ENCODE data around the gene TMOD4.
"Not testable (repeated sequence)": the region's sequence is repeated elsewhere in the genome, so short reads cannot be mapped to it uniquely, and the experiment has no call there.

TMOD4 gene

DNA sequence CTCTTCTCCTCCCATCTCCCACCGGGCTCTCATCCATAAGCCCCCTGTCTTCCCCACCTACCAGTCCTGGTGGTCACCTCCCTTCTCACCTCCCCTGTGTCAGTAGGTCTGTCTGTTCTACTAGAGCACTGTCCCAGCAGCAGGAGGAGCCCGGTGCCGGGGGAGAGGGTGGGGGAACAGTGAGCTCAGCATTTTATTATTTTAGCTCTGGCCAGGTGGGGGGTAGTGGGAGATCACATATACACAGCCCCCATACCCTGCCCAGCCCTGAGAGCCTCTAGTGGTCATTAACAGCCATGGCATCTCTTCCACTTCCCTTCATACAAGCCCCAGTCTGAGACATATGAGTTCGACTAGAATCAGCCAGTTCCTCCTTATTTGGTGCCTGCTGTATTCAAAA lies at the start of gene TMOD4:
Gene TMOD4 (minus strand): TSS at position 119 of the 400 bp plus-strand sequence. CDS start 1,106 bp downstream, outside the sequence.
- no peak for DNase-seq (ENCODE audit: low read depth)

GRCh38 chr1:151222130-151222529 lies 46.3 kb upstream of the TMOD4 start:
- no peak for DNase-seq (ENCODE audit: low read depth)

- DNase-seq (ENCODE audit: low read depth): no peak
These were observed 45.8 kb upstream of the TMOD4 start for GRCh38 chr1:151221616-151222015.

DNA sequence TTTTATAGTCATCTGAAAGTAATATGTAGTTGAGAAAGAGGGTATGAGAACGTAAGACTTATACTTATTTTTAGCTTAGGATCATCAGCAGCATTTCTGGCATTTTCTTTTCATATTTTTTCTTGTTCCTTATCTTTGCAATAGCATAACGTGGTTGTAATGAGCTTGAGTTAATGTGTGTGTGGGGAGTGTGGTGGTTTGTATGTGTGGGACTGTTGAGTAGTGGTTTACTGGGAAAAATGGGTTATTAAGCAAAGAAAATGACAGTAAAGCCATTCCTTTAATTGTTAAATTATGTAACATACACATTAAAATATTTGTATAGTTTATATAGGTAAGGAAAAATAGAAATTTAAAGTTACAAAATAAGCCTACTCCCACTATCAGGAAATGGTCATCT lies 37.8 kb upstream of the TMOD4 start:
- no peak for DNase-seq (ENCODE audit: low read depth)

DNA sequence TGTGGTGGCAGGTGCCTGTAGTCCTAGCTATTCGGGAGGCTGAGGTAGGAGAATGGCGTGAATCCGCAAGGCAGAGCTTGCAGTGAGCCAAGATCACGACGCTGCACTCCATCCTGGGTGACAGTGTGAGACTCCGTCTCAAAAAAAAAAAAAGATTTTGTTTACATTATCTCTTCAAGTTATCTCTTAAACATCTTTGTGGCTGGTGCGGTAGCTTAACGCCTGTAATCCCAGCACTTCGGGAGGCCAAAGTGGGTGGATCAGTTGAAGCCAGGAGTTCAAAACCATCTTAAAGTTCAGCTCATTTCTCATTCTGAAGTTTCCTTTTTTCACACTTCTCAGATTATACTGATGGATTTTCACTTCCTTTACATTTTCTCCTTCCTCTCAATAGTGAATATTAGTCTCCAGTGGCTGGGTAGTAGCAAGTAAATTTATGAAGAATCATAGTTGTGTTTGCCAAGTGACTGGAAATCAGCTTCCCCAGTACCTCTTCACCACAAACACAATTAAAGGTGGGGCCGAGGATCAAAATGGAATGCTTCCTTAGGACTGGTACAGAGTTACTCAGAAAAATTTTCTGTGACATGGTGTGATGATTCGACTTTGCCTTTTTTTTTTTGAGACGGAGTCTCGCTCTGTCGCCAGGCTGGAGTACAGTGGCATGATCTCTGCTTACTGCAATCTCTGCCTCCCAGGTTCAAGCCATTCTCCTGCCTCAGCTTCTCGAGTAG lies 36.4 kb upstream of the TMOD4 start:
- DNase-seq (ENCODE audit: low read depth): no peak

GRCh38 chr1:151210830-151211229 lies 35.0 kb upstream of the TMOD4 start:
- DNase-seq (ENCODE audit: low read depth): no peak

DNA sequence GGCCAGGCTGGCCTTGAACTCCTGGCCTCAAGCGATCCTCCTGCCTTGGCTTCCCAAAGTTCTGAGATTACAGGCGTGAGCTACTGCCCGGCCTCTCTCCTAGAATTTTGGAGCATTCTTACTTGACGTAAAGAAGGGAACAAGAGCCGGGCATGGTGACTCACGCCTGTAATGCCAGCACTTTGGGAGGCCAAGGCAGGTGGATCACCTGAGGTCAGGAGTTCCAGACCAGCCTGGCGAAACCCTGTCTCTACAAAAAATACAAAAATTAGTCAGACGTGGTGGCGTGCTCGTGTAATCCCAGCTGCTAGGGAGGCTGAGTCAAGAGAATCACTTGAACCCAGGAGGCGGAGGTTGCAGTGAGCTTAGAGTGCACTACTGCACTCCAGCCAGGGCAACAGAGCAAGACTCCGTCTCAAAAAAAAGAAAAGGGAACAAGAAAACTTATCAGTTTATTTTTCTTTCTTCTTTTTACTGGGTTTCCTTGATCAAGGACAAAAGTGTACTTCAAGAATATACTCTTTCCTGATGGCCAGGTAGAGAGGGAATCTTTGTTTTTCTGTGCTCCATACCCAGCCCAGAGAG lies 29.7 kb upstream of the TMOD4 start:
- not testable (repeated sequence) for DNase-seq (ENCODE audit: low read depth)

- DNase-seq (ENCODE audit: low read depth): no peak
These were observed 24.2 kb upstream of the TMOD4 start for GRCh38 chr1:151199873-151200581.

DNA sequence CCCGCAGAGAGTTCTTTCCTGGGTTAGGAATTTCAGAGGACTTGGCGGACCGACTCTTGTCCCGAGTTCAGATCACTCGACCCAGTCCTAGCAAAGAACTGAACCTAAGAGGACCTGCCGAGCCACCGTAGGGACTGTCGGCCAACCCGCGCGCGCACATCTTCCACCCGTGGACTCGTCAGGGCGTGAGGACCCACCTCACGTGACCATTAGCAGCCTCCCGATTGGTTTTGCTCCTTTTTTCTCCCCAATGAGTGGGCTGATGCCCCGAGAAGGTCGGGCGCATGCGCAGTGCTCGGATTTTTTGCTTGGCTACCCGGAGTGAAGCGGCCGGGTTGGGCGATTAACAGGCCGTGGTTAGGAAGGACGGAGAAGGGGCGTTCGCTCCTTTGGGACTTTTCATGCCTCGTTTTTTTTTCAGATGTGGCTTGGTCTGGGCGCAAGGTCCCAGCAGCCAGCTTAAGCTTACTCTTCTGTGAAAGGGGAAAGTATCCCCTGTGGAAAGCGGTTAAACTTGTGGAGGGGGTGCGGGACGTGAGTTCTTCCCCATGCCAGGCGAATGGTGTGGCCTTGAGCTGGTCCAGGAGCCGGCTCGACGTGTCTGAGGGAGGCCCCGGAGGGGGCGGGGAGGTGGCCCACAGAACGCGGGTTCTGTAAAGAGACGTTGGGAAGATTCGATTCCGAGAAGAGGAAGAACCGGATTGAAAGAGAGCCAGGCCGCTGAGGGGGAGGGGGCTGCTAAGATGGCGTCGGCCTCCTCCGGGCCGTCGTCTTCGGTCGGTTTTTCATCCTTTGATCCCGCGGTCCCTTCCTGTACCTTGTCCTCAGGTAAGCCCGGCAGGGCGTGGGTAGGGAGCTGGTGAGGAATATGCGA lies 22.7 kb upstream of the TMOD4 start, which contains the start of gene PIP5K1A:
Gene PIP5K1A (plus strand): TSS at position 299 of the 874 bp plus-strand sequence. CDS start 445 bp downstream, at position 744.
- peak; percentile 97 for DNase-seq (ENCODE audit: low read depth)

DNA sequence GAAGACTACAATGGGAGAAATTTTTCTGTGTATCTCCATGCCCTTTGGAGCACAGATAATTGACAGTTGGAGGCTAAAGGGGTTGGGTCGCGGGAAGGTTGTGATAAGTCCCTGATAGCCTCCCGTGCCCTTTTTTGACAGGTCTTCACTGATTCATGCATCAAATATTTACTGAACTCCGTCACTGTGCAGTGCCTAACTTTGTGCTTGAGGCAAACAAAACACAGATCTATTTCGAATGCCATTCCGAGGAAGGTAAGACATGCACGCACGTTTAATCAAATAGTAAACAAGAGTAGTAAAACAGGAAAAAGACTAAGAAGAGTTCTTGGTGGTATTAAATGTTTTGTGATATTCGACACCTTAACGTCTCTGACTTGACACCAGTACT lies 22.1 kb upstream of the TMOD4 start:
- DNase-seq (ENCODE audit: low read depth): no peak

DNA sequence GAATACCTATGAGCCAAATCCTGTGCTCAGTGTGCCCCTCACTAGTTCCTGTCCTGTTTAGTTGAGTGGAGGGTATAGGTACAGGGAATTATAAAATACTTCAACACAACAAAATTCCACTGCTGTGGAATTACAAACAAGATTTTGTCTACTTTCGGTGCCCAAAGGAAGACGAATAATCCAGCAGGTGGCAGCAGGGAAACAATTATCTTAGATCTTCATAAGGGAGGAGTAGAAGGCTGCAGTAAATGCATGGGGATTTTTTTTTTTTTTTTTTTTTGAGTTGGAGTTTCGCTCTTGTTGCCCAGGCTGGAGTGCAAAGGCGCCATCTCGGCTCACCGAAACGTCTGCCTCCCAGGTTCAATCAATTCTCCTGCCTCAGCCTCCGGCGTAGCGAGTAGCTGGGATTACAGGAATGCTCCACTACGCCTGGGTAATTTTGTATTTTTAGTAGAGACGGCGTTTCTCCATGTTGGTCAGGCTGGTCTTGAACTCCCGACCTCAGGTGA lies 20.6 kb upstream of the TMOD4 start:
- DNase-seq (ENCODE audit: low read depth): no peak

DNA sequence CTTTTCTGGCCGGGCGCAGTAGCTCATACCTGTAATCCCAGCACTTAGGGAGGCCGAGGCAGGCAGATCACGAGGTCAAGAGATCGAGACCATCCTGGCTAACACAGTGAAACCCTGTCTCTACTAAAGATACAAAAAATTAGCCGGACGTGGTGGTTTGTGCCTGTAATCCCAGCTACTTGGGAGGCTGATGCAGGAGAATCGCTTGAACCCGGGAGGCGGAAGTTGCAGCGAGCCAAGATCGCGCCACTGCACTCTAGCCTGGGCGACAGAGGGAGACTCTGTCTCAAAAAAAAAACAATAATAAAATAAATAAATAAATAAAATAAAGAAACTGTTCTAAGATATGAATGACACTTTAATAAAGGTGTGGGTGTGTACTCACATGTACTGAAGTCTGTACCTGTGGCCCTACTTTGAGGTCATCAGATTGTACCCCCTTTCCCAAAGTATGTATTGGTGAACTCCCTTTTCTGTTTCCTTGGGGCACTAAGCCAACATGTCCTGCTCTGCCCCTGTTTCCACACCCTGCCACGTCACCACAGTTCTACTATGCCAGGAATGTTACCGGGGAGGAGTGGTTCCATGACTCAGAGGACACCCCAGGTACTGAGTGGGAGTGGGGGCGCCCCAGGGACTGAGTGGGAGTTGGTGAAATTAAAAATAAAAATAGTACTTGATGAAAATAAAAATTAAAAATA lies 19.3 kb upstream of the TMOD4 start:
- not testable (repeated sequence) for DNase-seq (ENCODE audit: low read depth)

DNA sequence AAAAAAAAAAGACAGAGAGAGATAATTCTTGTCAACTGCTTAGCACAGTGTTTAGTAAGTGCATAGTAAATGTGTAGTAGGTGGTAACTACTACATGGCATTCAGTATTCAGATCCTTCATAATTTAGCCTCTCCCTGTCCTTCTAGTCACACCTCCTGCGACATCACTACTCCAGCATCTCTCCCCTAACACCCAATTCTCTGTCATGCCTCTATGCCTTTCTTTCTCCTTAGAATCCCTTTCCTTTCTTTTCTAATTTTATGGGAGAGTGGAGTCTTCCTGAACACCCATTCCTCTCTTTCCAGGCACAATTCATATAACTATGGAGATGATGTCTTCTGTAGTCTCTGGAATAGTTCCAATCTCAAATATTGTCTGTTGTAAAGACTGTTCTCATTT lies 18.1 kb upstream of the TMOD4 start:
- no peak for DNase-seq (ENCODE audit: low read depth)

DNA sequence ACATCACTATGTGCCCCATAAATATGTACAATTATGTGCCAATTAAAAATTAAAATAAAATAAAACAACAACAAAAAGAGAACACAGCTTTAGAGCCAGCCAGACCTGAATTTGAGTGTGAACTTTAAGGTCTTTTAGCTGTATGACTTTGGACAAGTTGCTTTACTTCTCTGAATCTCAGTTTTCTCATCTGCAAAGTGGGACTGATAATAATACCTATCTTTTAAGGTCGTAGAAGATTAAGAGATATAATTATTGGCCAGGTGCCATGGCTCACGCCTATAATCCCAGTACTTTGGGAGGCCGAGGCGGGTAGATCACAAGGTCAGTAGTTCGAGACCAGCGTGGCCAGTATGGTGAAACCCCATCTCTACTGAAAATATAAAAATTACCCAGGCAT lies 17.5 kb upstream of the TMOD4 start:
- no peak for DNase-seq (ENCODE audit: low read depth)

GRCh38 chr1:151192047-151192446 lies 16.3 kb upstream of the TMOD4 start:
- DNase-seq (ENCODE audit: low read depth): no peak

- DNase-seq (ENCODE audit: low read depth): peak; percentile 76
These were observed 14.1 kb upstream of the TMOD4 start, which contains the start of gene VPS72 for GRCh38 chr1:151189637-151190445. VPS72 (minus strand) TSS chr1:151190197; CDS start chr1:151190121, 76 bp downstream.

GRCh38 chr1:151188667-151189066 lies 12.9 kb upstream of the TMOD4 start:
- not testable (repeated sequence) for DNase-seq (ENCODE audit: low read depth)

DNA sequence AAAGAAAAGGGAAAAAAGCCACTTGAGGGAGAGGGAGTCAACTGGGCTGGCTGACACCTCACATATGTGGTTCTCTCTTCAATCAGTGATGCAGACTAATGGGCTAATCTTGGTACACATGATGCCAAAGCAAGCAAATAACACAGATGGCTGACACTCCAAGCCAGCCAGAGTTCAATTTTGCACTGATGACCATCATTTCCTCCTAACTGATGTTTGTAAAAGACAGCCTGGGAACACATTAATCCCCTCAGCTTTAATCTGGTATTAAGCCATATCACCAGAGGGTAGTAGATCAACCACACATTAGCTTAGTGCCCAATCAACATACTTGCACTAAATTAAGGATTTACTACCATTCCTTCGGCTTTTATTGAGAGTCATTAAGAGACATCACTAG lies 11.4 kb upstream of the TMOD4 start:
- DNase-seq (ENCODE audit: low read depth): no peak

DNA sequence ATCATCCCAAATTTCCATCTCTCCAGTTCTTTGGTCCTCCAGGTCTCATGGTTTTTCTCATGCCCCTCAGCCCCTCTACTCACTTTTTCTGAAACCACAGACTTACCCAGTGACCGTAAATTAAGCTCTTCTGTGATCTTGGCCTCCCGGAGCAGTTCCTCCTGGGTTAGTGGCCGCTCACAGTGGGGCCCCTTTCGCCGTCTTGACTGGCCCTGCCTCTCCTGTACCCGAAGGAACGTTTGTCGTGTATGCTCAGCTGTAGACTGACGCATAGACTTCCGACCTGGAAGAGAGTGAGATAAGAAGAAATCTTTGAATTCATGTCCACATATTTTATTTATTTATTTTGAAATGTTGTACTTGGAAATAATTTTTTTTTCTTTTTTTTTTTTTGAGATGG lies 8.4 kb upstream of the TMOD4 start:
- DNase-seq (ENCODE audit: low read depth): no peak

GRCh38 chr1:151176514-151177045 lies 799 bp upstream of the TMOD4 start:
- DNase-seq (ENCODE audit: low read depth): no peak
